HCT116 (cell line): ENCODE results near the gene PAOX.

Source experiments
- CTCF ChIP-seq, 3 experiments: fragments of 200-600 bp in 1 of 3; sonication (generic) in 1 of 3; IDR thresholded peaks in 2 of 3; conservative IDR thresholded peaks in 1 of 3; 2 replicates each; pipeline ENCODE4 v1.5.1; 2012 to 2017; ENCODE audit warnings: low read depth in 2 of 3, low read length in 2 of 3, antibody characterized with exemption in 1 of 3, borderline replicate concordance in 1 of 3, control low read depth in 1 of 3, mild to moderate bottlenecking in 1 of 3, mixed read lengths in 1 of 3, mixed run types in 1 of 3, moderate library complexity in 1 of 3; ENCODE audit not compliant: insufficient read depth in 1 of 3
- EGR1 ChIP-seq: IDR thresholded peaks from 2 replicates; pipeline ENCODE4 v1.6.1; 2012; ENCODE audit warnings: low read depth
- ELF1 ChIP-seq: IDR thresholded peaks from 2 replicates; pipeline ENCODE4 v1.6.1; 2012; ENCODE audit warnings: low read depth, borderline replicate concordance
- EZH2 ChIP-seq: fragments of 200-600 bp; sonication (generic); IDR thresholded peaks from 2 replicates; pipeline ENCODE4 v1.6.1; 2017; ENCODE audit warnings: antibody characterized with exemption, mixed run types
- EZH2phosphoT487 ChIP-seq: fragments of 200-600 bp; IDR thresholded peaks from 2 replicates; pipeline ENCODE4 v1.6.1; 2018; ENCODE audit warnings: antibody characterized with exemption, borderline replicate concordance
- FOSL1 ChIP-seq: IDR thresholded peaks from 2 replicates; pipeline ENCODE4 v1.6.1; 2012; ENCODE audit warnings: low read depth
- JUND ChIP-seq: IDR thresholded peaks from 2 replicates; pipeline ENCODE4 v1.6.1; 2012
- MAX ChIP-seq: IDR thresholded peaks from 2 replicates; pipeline ENCODE4 v1.6.1; 2012
- POLR2A ChIP-seq: IDR thresholded peaks from 2 replicates; pipeline ENCODE4 v1.7.0; 2011; ENCODE audit warnings: borderline replicate concordance; ENCODE audit not compliant: insufficient read depth, insufficient read length; ENCODE audit errors: extremely low read depth
- RAD21 ChIP-seq: IDR thresholded peaks from 2 replicates; pipeline ENCODE4 v1.6.1; 2012; ENCODE audit warnings: low read depth, mild to moderate bottlenecking
- REST ChIP-seq: IDR thresholded peaks from 2 replicates; pipeline ENCODE4 v1.6.1; 2012; ENCODE audit warnings: low read depth
- SIN3A ChIP-seq: IDR thresholded peaks from 2 replicates; pipeline ENCODE4 v1.6.1; 2012; ENCODE audit warnings: low read depth
- ZBTB33 ChIP-seq: IDR thresholded peaks from 2 replicates; pipeline ENCODE4 v1.6.1; 2011; ENCODE audit warnings: mild to moderate bottlenecking, low read length, moderate library complexity; ENCODE audit not compliant: insufficient replicate concordance; ENCODE audit errors: extremely low read depth

GRCh38 chr10:133381036-133381435, 2.0 kb downstream of the PAOX start:
- no peak for TF ChIP-seq CTCF (IDR thresholded peaks at IDR 0.05 in 2 of 3, conservative IDR thresholded peaks at IDR 0.05 in 1 of 3; ENCODE audit: borderline replicate concordance in 1 of 3, insufficient read depth in 1 of 3, low read depth in 2 of 3, low read length in 2 of 3)
- TF ChIP-seq REST: no peak
- TF ChIP-seq EZH2: no peak
- TF ChIP-seq JUND: no peak
- TF ChIP-seq FOSL1: no peak
- TF ChIP-seq EZH2phosphoT487: no peak
- no peak for TF ChIP-seq RAD21
- TF ChIP-seq POLR2A: no peak
- no peak for TF ChIP-seq MAX
- no peak for TF ChIP-seq ELF1
- TF ChIP-seq ZBTB33: no peak
- no peak for TF ChIP-seq SIN3A
- TF ChIP-seq EGR1: no peak
